AG09309 (cell line): ENCODE results near the gene SPAG17.

Experiments
- DNase-seq: peaks from one replicate; pipeline ENCODE4 v3.0.0-alpha.2; 2010; ENCODE audit warnings: low read depth
- H3K4me3 ChIP-seq: 2 replicates; pipeline ENCODE4 v1.5.1; 2011; ENCODE audit warnings: mild to moderate bottlenecking, low read depth, low read length, moderate library complexity; ENCODE audit not compliant: control insufficient read depth
- CTCF ChIP-seq: IDR thresholded peaks from 2 replicates; pipeline ENCODE4 v1.5.1; 2011; ENCODE audit warnings: mild to moderate bottlenecking, low read depth, low read length, inconsistent platforms; ENCODE audit not compliant: insufficient read depth, control insufficient read depth; ENCODE audit errors: missing control alignments

Gene SPAG17

GRCh38 chr1:118144684-118145083, 40.3 kb downstream of the SPAG17 start:
- TF ChIP-seq CTCF: no peak
- no peak overlapping the region for H3K4me3 ChIP-seq
- no peak for DNase-seq

- no peak for TF ChIP-seq CTCF
- no peak overlapping the region for H3K4me3 ChIP-seq
- DNase-seq: no peak
Measured at GRCh38 chr1:118143831-118144230, 41.2 kb downstream of the SPAG17 start.

- no peak for TF ChIP-seq CTCF
- DNase-seq: peak; percentile 11
- no peak overlapping the region for H3K4me3 ChIP-seq
Measured at GRCh38 chr1:118143121-118143520, 41.9 kb downstream of the SPAG17 start.

GRCh38 chr1:118142546-118142945, 42.5 kb downstream of the SPAG17 start:
- no peak for TF ChIP-seq CTCF
- no peak for DNase-seq
- no peak overlapping the region for H3K4me3 ChIP-seq

GRCh38 chr1:118137900-118138299, 47.1 kb downstream of the SPAG17 start:
- H3K4me3 ChIP-seq: no peak overlapping the region
- no peak for DNase-seq
- no peak for TF ChIP-seq CTCF

- DNase-seq: peak; percentile 74
- peak overlapping the region; percentile 0 for H3K4me3 ChIP-seq
- no peak for TF ChIP-seq CTCF
Measured at GRCh38 chr1:118136187-118136941, 48.7 kb downstream of the SPAG17 start.
